HT1080 (cell line): Measurements from ENCODE around the gene RAE1. TPM values are rescaled to one million over a fixed set of nuclear protein-coding genes. Genes with fewer than 3 reads are reported as not detected.

ENCODE experiments used
- DNase-seq: peaks from one replicate; pipeline ENCODE4 v3.0.0-alpha.2; 2015; ENCODE audit warnings: low read depth
- total RNA-seq: library from RNA; depleted of rRNA; stranded (reverse); fragments of >200 nt; shearing (Covaris generic); gene quantifications from 2 replicates; pipeline ENCODE4 v1.2.3, GENCODE V29; 2014

The RAE1 gene
- total RNA-seq, 1 experiment from 2014 or later: 60.9 TPM

GRCh38 chr20:57386762-57387161 is 35.7 kb downstream of the RAE1 start:
- DNase-seq: no peak

- DNase-seq: no peak
These were observed 36.4 kb downstream of the RAE1 start for GRCh38 chr20:57387463-57387862.

GRCh38 chr20:57387945-57388371 is 36.9 kb downstream of the RAE1 start:
- no peak for DNase-seq

DNA sequence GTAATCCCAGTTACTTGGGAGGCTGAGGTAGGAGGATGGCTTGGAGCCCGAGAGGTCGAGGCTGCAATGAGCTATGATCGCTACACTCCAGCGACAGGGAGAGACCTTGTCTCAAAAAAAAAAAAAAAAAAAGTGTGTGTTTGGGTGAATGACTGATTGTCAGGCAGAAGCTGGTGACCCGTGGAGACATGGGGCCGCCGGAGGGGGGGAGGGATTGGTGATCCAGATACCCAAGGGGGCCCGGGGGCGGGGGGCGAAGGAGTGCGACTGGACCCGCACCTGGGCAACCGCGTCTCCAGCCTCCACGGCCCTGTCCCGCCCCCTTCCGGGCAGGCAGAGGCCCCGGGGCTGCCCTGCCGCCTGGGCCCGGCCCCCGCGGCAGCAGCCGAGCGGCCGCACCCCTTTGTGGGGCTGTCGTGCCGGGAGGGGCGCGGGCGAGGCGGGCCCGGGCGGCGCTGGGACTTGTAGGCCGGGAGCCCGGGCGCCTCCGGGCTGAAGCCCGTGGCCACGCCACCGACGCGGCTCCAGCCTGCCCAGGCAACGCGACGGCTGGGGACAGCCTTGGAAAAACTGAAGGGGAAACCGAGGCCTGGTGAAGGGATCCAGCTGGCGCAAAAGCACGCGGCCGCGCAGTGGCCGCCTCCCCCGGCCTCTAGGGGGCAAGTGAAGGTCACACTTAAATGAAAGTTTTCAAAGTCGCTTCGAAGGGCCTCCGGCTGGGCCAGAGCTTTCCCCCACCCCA is 38.1 kb downstream of the RAE1 start:
- no peak for DNase-seq

GRCh38 chr20:57389695-57390603 is 38.9 kb downstream of the RAE1 start:
- DNase-seq: no peak

DNA sequence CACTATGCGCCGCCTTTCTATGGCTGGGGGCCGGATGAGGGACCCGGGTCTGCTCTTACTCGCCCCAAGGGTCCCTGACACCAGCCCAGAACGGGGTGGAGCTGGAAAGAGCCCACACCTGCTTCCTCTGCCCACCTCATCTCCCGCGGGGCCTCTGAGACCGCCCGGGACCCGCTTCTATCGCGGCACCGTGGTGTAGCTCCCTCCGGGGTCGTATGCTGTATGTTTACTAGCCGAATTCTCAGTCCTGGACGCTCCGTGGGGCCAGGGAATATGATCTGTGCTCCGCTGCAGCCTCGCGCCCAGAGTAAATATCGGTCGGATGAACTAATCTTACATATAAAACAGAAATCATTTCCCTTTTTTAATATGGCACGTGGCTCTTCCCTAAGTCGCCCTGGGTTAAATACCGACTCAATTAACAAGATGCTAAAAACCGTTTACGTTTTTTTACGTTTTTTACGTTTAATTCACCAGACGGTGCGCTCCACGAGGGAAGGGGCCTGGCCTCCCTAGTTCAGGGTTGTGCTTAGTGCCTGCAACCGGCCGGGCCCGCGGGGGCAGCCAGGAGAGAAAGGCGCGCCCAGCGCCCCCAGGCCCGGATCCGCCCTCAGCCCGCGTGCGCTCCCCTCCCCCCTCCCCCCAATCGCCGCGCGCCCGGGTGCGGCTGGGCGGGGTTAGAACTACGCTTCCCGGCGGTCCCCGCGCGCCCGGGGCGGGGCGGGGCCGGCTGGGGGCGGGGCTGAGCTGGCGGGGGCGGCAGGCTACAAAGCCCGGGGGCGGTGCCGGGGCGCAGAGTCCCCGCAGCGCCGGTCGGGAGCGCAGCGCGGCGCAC is 39.8 kb downstream of the RAE1 start, which contains the start of gene RBM38:
Gene RBM38, plus strand, starts transcription at position 793 of the 835 bp plus-strand sequence. CDS start 186 bp downstream, outside the sequence.
- DNase-seq: no peak

- DNase-seq: no peak
These were observed 40.6 kb downstream of the RAE1 start for GRCh38 chr20:57391439-57392301.

- no peak for DNase-seq
These were observed 41.6 kb downstream of the RAE1 start for GRCh38 chr20:57392512-57393271.

DNA sequence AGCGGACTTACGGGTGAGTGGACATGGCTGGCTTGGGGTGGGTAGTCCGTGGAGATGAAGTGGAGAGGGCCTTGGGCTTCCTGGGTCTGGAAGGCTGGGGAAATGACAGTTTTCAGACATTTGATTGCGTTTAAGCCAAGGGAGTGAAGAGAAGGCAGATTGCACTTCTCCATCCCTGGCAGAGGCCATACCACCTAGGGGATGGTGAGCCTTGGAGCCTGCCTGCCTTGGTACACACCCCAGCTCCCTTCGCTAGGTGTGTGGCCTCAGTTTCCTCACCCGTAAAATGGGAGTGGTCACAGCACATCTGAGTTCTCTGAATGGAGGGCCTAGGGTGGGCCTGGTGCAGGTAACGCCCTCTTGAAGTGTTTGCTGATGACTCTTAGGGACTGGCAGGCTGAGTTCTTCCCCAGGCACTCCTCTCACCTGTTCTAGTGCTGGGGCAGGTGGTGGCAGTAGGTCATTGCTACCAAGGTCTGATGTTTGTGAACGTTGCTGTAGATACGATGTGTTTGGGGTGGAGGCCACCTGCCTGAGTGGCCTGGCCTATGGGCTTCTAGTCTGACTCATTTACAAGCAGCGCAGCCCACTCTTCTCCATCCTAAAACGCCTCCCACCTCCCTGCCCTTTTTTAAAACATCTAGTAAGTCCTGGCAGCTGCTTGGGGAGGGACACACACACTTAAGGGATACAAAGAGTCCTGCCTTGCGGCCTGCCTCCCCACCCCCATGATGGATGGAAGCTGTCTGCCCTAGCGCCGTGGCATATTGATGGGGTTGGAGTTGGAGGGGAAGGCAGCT is 42.5 kb downstream of the RAE1 start:
- DNase-seq: no peak

- no peak for DNase-seq
These were observed 43.3 kb downstream of the RAE1 start for GRCh38 chr20:57394121-57395082.

- DNase-seq: no peak
These were observed 44.3 kb downstream of the RAE1 start for GRCh38 chr20:57395111-57395966.

DNA sequence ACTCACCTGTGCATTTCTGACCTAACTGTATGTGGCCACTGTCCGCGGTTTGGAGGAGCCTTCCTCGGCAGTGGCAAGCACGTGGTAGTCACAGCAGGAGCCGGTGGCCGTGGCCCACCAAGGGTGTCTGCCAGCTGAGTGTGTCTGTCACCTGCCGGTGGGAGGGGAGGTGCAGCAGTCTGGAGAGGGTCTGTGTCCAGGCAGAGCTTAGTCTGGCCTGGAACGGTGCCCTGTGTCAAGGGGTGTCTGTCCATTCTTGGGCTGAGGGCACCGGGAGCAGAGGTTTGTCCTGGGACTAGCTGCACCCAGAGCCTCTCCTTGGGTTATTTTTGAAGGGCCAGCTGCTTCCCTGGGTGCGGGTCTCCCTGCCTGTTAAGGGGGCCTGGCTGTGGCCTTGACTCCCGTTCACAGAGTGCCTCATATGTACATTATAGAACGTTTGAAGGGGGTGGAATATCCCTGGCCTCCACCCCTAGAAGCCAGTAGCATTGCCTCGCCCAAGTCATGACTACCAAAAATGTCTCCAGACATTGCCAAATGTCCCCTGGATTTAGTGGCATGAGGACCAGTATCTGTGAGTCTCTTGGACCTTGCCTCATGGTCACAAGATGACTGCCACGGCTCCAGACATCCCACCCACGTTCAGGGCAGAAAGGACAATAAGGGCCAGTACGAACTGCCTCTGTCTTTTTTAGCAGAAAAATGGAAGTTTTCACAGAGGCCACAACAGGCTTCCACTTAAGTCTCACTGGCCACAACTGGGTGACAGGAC is 45.3 kb downstream of the RAE1 start:
- DNase-seq: no peak

GRCh38 chr20:57396984-57397692 is 46.1 kb downstream of the RAE1 start:
- no peak for DNase-seq

- DNase-seq: no peak
These were observed 46.6 kb downstream of the RAE1 start for GRCh38 chr20:57397693-57398108.

DNA sequence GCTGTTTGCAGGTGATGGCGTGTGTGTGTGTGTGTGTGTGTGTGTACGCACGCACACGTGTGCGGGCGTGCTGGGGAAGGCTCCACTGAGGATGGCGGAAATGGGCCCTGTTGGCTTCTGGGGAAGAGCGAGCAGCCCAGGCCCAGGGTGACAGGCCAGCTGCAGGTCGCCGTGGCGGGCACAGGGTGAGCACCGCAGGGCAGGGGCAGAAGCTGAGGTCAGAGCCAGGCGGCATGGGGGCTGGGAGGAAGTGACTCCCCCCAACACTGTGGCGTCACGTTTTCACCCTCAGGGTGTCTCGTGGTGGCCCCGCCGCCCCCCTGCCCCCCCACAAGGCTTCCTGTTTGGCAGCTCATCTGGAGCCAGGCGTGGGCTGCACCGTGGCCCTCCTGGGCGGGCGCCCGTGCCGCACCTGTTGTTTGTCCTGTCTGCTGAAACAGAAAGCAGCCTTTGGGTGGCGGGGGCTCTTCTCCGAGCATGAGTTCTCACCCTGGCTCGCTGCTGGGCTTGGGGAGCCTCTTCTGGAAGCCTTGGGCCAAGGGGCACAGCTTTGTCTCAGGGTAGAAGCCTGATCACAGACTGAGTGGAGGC is 47.3 kb downstream of the RAE1 start:
- DNase-seq: no peak
